CD4-positive, alpha-beta T cell treated with Interleukin-21 for 1 hour (primary cell): ENCODE data around the gene FOXA3.
"Not testable (repeated sequence)": the region's sequence is repeated elsewhere in the genome, so short reads cannot be mapped to it uniquely, and the experiment has no call there.

Experiments
- DNase-seq: peaks from one replicate; pipeline ENCODE4 v3.0.0-alpha.2; 2020

Gene FOXA3

DNA sequence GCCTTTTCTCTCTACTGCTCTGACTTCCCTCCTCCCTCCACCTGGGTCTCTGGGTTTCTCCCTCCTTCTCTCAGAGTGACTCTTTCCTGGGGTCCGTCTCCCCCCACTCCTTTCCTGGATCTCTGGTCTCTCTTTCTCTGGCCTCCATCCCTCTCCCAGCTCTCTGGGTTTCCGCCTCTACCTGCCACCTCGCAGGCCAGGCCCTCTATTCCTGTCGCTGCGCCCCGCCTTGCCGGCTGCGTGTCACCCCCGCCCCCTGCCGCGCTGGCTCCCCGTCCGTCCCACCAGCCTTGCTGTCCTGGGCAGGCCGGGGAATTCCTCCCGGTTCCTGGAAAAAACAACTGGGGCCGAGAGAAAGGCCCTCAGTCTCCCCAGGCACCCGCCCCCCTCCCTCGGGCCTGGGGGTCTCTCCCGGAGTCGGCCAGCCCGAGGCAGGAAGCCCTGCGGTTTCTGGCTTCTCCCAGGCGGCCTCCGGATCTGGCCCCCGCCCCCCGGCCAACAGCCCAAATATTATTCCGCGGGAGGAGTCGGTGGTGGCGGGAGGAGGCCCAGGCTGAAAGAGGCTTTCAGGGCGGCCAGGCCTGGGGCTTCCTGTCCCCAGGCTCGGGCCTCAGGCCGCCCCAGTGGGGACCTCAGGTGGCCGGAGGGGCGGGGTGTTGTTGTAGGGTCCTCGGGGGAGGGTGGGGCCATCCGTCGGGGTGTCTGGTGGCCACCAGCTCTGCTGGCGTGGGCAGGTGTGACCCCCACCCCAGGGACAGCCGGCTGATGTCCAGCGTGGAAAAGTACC is 12.5 kb downstream of the FOXA3 start:
- DNase-seq: peak; percentile 12

DNA sequence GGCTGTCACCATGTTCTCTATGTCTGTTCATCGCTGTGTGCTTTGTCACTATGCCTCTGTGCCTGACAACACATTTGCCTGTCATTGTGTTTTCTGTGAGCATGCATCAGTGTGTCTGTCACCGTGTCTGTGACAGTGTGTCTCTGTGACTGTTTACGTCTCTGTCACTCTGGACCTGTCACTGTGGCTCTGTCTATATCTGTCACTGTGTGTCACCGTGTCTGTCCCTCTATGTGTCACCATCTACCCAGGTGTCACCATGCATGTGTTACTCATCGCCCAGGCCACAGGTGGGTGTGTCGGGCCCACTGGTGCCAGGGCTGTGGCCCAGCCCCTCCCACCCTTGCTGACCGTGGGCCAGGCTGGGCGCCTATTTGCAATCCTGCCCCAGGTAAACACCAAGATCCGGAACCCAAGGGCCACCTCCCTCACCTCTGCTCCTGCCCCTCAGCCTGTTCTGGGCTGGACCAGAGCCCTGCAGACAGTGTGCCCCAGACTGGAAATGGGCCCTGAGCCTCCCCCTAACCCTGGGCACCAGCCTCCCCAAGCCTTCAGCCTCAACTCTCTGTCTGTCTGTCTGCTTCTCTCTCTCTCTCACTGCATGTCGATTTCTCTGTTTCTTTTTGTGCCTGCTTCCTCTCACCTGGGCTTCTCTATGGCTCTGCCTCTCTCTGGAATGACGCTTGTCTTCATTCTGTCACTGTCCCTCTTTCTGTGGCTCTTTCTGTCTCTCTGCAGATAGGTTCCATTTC is 14.1 kb downstream of the FOXA3 start:
- DNase-seq: no peak

GRCh38 chr19:45879055-45879454 is 14.9 kb downstream of the FOXA3 start:
- DNase-seq: no peak

DNA sequence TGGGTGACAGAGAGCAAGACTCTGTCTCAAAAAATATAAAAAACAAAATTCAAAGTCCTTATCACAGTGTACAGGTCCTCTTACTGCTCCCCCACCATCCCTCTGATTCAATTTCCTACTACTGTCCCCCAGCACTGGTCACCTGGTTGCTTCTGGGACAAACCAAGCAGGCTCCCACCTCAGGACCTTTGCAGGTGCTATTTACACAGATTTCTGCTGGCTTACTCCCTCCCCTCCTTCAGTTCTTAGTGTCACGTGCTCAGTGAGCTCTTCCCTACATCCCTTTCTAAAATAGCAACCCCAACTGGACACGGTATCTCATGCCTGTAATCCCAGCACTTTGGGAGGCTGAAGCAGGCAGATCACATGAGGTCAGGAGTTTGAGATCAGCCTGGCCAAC is 15.8 kb downstream of the FOXA3 start:
- no peak for DNase-seq

GRCh38 chr19:45881082-45881908 is 17.2 kb downstream of the FOXA3 start:
- no peak for DNase-seq

- DNase-seq: no peak
Measured at GRCh38 chr19:45881909-45882528, 17.9 kb downstream of the FOXA3 start.

DNA sequence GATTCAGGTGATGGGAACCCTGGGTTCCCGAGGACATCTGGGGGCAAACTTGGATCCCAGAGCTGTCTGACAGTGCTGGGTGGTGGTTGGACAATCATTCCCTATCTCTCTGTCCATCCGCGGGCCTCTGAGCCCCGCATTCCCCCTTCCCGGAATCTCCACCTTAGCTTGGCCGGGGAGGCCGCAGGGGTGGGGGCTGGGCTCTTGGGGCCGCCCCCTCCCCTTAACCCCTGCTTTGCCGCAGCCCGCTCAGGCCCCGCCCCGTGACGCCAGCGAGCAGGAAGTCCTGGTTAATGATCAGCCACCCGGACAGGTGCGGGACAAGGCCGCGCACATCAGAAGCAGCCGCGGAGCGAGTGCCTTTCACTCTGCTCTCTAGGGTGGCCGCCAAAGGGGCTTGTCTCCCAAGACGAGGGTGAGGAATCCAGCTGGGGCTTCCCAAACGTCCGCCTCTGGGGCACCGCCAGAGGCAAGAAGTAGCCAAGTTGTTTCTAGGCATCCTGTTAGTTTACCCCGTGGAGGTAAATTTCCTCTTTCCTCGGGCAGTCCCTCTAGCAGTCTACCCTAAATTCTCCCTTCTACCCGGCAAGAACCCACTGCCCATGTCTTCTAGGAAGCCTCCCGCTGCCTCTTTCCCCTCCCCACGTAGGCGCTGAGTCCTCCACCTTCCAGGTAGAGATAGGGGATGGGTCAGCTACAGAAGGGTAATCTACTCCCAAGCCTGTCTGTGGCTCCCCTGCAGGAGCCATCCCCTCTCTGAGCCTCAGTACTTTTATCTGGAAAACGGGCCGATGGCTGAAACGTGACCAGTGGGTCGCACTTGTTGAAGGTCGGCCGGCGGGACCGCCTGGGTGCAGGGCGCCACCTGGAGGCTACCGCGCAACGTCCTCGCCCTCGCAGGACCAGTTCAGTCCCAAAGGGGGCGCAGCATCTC is 18.8 kb downstream of the FOXA3 start:
- peak; percentile 87 for DNase-seq

DNA sequence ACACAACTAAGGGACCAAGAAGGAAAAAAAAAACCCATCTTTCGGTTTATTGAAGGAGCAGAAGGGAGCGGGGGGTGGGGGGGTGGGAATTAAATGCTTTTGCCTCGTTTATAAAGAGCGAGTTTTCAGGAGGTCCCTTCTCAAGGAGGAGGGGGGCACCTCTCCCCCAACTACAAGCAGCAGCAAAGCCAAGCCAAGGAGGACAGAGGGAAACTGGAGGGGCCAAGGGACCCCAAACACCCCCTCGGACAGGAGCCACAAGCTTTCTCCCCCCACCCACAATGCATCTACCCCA is 19.4 kb downstream of the FOXA3 start:
- no peak for DNase-seq

- no peak for DNase-seq
Measured at GRCh38 chr19:45883881-45884681, 20.0 kb downstream of the FOXA3 start.

- no peak for DNase-seq
Measured at GRCh38 chr19:45884682-45885555, 20.8 kb downstream of the FOXA3 start.

DNA sequence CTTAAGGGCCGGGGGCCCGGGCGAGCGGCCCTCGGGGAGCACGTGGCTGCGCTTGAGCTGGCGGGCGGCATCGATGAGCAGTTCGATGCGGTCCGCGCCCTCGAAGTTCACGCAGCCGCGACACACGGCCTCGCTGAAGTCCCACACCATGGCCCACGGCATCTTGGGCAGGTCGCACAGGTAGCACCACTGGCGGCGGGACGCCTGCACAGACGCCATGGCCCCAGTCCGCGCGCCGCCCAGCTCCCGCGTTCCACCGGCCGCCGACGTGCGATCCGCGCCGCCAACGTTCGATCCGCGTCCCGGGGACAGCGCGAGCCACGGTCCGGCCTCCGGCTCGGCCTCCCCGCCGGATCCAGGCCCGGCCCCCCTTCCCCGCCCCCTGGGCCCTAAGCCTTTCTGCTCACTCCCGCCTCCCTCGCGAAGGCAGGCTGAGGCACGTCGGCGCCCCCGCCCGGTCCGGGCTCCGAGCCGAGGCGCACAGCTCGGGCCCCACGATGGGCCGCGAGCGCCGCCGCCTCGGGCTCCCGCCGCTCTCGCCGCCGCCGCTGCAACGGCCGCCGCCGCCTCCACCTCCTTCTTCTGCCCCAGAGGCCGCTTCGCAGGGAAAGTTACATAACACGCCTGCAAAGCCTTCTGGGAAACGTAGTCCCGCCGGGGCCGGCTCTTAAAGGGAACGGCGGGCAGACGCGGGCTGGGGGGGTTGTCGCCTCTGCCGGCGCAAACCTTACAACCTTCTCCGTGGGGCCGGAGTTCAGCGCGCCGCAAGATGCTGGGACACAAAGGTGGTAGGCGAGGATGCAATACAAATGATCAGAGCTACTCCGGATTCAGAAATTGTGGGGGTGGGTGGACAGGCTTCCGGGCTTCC is 21.7 kb downstream of the FOXA3 start, which contains the start of gene IRF2BP1:
IRF2BP1 (minus strand) TSS at position 586 of the 871 bp plus-strand sequence; CDS start at position 219, 367 bp downstream.
- DNase-seq: peak; percentile 92

DNA sequence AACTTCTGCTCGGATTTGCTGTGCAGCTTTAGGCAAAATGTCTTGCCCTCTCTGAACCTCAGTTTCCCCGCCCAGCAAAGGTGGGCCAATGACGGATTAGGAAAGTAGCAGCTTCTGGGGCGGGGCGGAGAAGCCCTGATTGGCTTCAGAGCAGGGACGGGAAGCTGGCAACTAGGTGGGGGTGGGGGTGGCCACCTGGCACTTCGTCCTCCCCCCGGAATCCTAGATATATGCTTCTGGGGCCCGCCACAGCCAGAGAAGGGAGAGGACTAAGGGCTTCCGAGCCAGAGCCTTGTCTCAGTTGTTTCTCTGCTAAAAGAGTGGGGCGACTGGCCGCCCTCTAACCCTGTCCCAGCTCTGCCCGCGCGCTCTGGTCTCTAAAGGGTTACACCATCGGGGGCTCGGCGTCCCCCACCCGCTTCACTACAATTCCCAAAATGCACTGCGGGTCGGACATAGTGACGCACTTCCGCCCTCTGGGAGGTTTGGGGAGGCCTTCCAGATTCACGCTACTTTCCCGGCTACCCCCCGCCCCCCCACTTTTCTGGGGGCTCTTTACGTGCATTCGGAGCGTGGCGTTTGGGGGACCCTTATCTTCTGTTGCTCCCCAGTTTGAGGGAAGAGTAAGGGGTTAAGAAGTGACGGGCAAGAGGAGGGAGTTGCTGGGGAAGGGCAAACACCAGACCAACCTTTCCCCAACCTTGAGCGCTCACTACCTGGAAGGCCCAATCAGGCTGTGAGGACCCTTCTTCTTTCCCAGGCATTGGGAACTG is 22.5 kb downstream of the FOXA3 start:
- DNase-seq: peak; percentile 93

GRCh38 chr19:45887200-45887710 is 23.1 kb downstream of the FOXA3 start:
- no peak for DNase-seq

GRCh38 chr19:45889210-45889885 is 25.2 kb downstream of the FOXA3 start:
- no peak for DNase-seq

DNA sequence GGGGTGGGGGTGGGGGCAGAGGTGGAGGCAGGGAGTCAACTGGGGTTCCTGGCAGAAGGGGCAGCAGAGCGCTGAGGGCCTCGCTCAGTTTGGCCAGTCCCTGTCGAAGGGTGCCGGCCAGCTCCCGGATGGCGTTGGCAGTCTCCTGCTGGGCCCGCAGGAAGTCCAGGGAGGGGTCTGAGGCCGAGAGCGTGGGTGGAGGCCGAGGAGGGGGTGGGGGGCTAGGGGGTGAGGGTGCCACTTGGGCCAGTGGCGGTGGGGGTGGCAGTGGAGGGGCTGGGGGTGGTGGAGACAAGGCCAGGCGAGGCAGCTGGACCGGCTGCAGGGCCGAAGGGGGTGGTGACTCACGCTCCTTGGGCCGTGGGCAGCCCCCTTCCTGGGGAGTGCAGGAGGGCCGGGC is 26.8 kb downstream of the FOXA3 start:
- no peak for DNase-seq

DNA sequence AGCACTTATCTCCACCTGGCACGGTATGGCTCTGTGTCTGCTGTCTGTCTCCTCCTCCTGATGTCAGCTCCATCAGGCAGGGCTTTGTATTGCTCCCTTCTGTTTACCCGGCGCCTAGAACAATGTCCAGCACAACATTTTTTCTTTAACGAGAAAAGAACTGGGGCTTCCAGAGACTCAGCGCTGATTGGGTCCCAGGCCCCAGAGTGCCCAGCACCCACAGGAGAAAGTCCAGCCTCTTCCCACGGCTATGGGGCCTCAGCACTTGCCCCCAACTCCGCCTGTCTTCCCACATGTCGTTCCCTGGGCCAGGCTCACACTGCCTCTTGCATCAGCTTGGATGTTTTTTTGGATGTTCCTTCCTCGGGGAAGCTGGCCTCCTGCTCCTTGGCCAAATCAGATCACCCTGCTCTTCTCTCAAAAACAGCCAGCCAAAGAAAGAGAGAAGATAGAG is 31.4 kb downstream of the FOXA3 start:
- DNase-seq: no peak

GRCh38 chr19:45895983-45896599 is 32.0 kb downstream of the FOXA3 start:
- not testable (repeated sequence) for DNase-seq
